Astrocyte (in vitro differentiated cells and primary cell): ENCODE data around the gene TMEM108.

Experiments used
- CTCF ChIP-seq: IDR thresholded peaks from 2 replicates; pipeline ENCODE4 v1.5.1; 2011; ENCODE audit warnings: low read depth, mild to moderate bottlenecking, inconsistent platforms, low read length, moderate library complexity; ENCODE audit not compliant: insufficient read depth
- EZH2 ChIP-seq: IDR thresholded peaks from 2 replicates; pipeline ENCODE4 v1.6.1; 2012; ENCODE audit warnings: mild to moderate bottlenecking, low read length, inconsistent platforms; ENCODE audit not compliant: insufficient read depth

GRCh38 chr3:133390715-133391114 is 352.5 kb downstream of the TMEM108 start:
- TF ChIP-seq CTCF = no peak
- no peak for TF ChIP-seq EZH2
